ENCODE data around the gene ZFYVE28. TPM values are rescaled to one million over a fixed set of nuclear protein-coding genes. Genes with fewer than 3 reads are reported as not detected.
A peak's percentile ranks its signal among the peaks of the same experiment; 100 is the strongest.

The ZFYVE28 gene
- total RNA-seq, 1 donor from 2014 or later = 16.6 TPM

DNA sequence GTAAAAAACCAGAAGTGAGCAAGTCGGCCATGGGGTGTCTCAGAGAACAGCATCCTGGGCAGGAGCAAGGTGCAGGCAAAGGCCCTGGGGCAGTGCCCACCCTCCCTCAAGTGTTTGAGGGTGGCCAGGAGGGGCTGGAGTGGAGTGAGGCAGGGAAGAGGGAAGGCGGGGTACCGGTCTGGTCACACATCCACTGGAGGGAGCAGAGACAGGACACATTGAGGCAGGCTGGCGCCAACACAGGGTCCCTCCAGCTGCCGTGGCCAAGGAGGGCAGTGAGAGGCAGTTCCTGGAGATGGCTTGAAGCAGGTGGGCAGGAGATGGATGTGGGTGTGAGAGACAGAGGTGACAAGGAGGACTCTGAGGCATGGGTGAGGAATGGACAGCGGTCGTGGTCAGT is 30.1 kb upstream of the ZFYVE28 start:
- intact Hi-C loops (cut with DNase I) = no loop called here
- H3K36me3 ChIP-seq = no peaks in the 10 kb centered on the region
- no peaks in the 10 kb centered on the region for H3K9me3 ChIP-seq
- H3K4me1 ChIP-seq = no peaks in the 10 kb centered on the region
- H3K27ac ChIP-seq = no peak overlapping the region
- no peak for ATAC-seq
- no peak for TF ChIP-seq CTCF (IDR thresholded peaks at IDR 0.05)
- no peak overlapping the region for H3K4me3 ChIP-seq
- no peaks in the 10 kb centered on the region for H3K27me3 ChIP-seq
- DNase-seq = peak; percentile 55

DNA sequence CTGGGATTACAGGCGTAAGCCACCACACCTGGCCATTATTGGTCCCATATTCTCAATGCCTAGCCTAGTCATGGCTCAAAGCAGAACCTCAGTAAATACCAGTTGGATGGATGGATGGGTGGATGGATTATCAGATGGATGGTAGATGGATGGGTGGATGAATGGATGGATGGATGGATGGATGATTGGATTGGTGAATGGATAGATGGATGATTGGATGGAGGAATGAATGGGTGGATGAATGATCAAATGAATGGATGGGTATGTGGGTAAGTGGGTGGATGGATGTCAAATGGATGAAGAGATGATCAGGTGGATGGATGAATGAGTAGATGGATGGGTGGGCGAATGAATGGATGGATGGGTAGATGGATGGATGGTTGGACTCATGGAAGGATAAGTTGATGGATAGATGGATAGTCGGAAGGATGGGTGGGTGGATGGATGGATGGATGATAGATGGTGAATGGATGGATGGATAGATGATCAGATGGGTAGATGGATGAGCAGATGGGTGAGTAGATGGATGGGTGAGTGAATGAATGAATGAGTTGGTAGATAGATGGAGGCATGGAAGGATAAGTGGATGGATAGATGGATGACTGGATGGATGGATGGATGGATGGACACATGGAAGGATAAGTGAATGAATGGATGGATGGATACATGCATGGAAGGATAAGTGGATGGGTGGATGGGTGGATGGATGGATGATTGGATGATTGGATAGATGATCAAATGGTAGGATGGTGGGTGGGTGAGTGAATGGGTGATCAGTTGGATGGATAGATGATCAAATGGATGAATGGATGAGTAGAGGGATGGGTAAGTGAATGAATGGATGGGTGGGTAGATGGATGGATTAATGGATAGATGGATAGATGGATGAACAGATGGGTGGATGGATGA is 28.5 kb upstream of the ZFYVE28 start:
- Histone ChIP-seq H3K4me3 (no peak overlapping the region), H3K4me1 (no peaks in the 10 kb centered on the region), H3K9me3 (no peaks in the 10 kb centered on the region), H3K27me3 (no peaks in the 10 kb centered on the region), H3K36me3 (no peaks in the 10 kb centered on the region), H3K27ac (no peak overlapping the region)
- no peak for ATAC-seq
- no peak for DNase-seq
- no peak for TF ChIP-seq CTCF (IDR thresholded peaks at IDR 0.05)
- intact Hi-C loops (cut with DNase I) = no loop called here

DNA sequence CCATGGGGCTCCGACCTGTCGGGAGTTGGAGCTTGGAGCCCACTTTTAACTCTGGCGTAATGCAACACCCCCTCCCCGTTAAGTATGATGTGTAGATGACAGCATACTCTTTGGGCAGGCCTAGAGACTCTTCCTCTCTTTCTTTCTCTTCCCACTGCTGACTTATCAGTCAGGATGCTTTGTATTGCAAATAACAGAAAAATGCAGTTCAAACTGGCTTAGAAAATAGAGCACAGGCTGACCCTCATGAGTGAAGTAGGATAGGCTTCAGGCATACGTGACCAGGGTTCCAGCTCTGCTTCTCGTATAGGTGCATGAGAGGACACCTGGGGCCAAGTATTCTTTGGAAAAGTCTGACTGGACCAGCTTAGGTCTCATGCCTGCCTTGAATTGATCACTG is 27.1 kb upstream of the ZFYVE28 start:
- ATAC-seq (no peak), DNase-seq (no peak)
- no peaks in the 10 kb centered on the region for H3K9me3 ChIP-seq
- no peaks in the 10 kb centered on the region for H3K36me3 ChIP-seq
- TF ChIP-seq CTCF (IDR thresholded peaks at IDR 0.05) = no peak
- no peaks in the 10 kb centered on the region for H3K27me3 ChIP-seq
- intact Hi-C loops (cut with DNase I) = no loop called here
- no peak overlapping the region for H3K4me3 ChIP-seq
- no peaks in the 10 kb centered on the region for H3K4me1 ChIP-seq
- no peak overlapping the region for H3K27ac ChIP-seq

DNA sequence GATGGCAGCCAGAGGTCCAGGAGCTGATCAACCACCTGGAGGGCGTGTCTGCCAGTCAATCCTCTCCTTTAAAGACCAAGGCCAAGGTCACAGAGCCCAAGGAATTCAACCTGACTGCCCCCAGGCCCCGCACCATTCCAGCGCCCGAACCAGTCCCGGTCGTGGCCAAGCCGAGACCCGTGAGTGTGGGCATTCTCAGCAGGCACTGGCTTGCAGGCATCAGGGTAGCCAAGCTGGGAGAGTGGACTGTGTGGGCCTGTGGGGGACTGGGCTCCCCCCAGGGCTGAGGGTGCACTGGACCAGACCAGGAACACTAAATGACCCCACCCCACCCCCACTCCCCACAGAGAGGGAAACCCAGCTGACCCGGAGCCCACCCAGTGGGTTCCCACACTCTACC is 26.7 kb upstream of the ZFYVE28 start:
- no peak for TF ChIP-seq CTCF (IDR thresholded peaks at IDR 0.05)
- ATAC-seq (no peak), DNase-seq (peak; percentile 59)
- no peaks in the 10 kb centered on the region for H3K36me3 ChIP-seq
- no peak overlapping the region for H3K4me3 ChIP-seq
- H3K27me3 ChIP-seq = no peaks in the 10 kb centered on the region
- no peaks in the 10 kb centered on the region for H3K4me1 ChIP-seq
- no peak overlapping the region for H3K27ac ChIP-seq
- H3K9me3 ChIP-seq = no peaks in the 10 kb centered on the region
- intact Hi-C loops (cut with DNase I) = no loop called here

GRCh38 chr4:2443956-2444740 is 25.7 kb upstream of the ZFYVE28 start:
- no peaks in the 10 kb centered on the region for H3K27me3 ChIP-seq
- no peaks in the 10 kb centered on the region for H3K9me3 ChIP-seq
- peak; percentile 63 for DNase-seq
- intact Hi-C loops (cut with DNase I) = no loop called here
- no peaks in the 10 kb centered on the region for H3K4me1 ChIP-seq
- no peak for ATAC-seq
- H3K36me3 ChIP-seq = no peaks in the 10 kb centered on the region
- H3K4me3 ChIP-seq = no peak overlapping the region
- TF ChIP-seq CTCF (IDR thresholded peaks at IDR 0.05) = no peak
- H3K27ac ChIP-seq = no peak overlapping the region
